GM12892 (cell line): ENCODE results near the gene SV2C.

ENCODE experiments used
- POLR2A ChIP-seq: IDR thresholded peaks from 2 replicates; pipeline ENCODE4 v1.6.1; 2011; ENCODE audit warnings: low read depth, low read length, control low read depth
- POLR2AphosphoS5 ChIP-seq: IDR thresholded peaks from 2 replicates; pipeline ENCODE4 v1.6.1; 2011; ENCODE audit warnings: low read depth, low read length, control low read depth

GRCh38 chr5:76165711-76166374 is 82.7 kb downstream of the SV2C start:
- TF ChIP-seq POLR2AphosphoS5 (no peak), POLR2A (no peak)
